ENCODE measurements around the gene FCGBP.

FCGBP gene

GRCh38 chr19:39937094-39937720, 2.8 kb upstream of the FCGBP start:
- no peak for DNase-seq (ENCODE audit: low read depth)
- H3K4me3 ChIP-seq (ENCODE audit: control insufficient read depth, low read depth, low read length): no peak overlapping the region
- TF ChIP-seq CTCF (conservative IDR thresholded peaks at IDR 0.05; ENCODE audit: control insufficient read depth, insufficient read depth, low read depth, low read length): no peak

- H3K4me3 ChIP-seq (ENCODE audit: control insufficient read depth, low read depth, low read length): no peak overlapping the region
- no peak for TF ChIP-seq CTCF (conservative IDR thresholded peaks at IDR 0.05; ENCODE audit: control insufficient read depth, insufficient read depth, low read depth, low read length)
- DNase-seq (ENCODE audit: low read depth): no peak
Measured at GRCh38 chr19:39936622-39937021, 2.2 kb upstream of the FCGBP start.

- TF ChIP-seq CTCF (conservative IDR thresholded peaks at IDR 0.05; ENCODE audit: control insufficient read depth, insufficient read depth, low read depth, low read length): no peak
Measured at GRCh38 chr19:39936020-39936419, 1.6 kb upstream of the FCGBP start.

GRCh38 chr19:39935364-39935661, 879 bp upstream of the FCGBP start:
- no peak for TF ChIP-seq CTCF (conservative IDR thresholded peaks at IDR 0.05; ENCODE audit: control insufficient read depth, insufficient read depth, low read depth, low read length)
- DNase-seq (ENCODE audit: low read depth): no peak
- no peak overlapping the region for H3K4me3 ChIP-seq (ENCODE audit: control insufficient read depth, low read depth, low read length)

More at GRCh38 chr19:39936020-39936419, 1.6 kb upstream of the FCGBP start:
- no peak overlapping the region for H3K4me3 ChIP-seq (ENCODE audit: control insufficient read depth, low read depth, low read length)
- no peak for DNase-seq (ENCODE audit: low read depth)

- DNase-seq (ENCODE audit: low read depth): no peak
- TF ChIP-seq CTCF (conservative IDR thresholded peaks at IDR 0.05; ENCODE audit: control insufficient read depth, insufficient read depth, low read depth, low read length): no peak
- H3K4me3 ChIP-seq (ENCODE audit: control insufficient read depth, low read depth, low read length): no peak overlapping the region
Measured at GRCh38 chr19:39929750-39930149, 4.7 kb downstream of the FCGBP start.

GRCh38 chr19:39928357-39928725, 6.1 kb downstream of the FCGBP start:
- DNase-seq (ENCODE audit: low read depth): no peak
- H3K4me3 ChIP-seq (ENCODE audit: control insufficient read depth, low read depth, low read length): no peak overlapping the region
- TF ChIP-seq CTCF (conservative IDR thresholded peaks at IDR 0.05; ENCODE audit: control insufficient read depth, insufficient read depth, low read depth, low read length): no peak
